AG04449 (cell line): Measurements from ENCODE around the gene HOXC5.

Experiments
- CTCF ChIA-PET: fragments of 350-600 bp; formaldehyde crosslinking; extraction: SDS; loops from one replicate; lab custom pipeline; 2021; ENCODE audit warnings: antibody characterized with exemption; lab: Yijun Ruan, JAX
- POLR2A ChIA-PET: fragments of 400-600, 350-600 bp; formaldehyde crosslinking; extraction: SDS; loops from one replicate; lab custom pipeline; 2020; ENCODE audit warnings: antibody characterized with exemption, inconsistent platforms; lab: Yijun Ruan, JAX
- DNase-seq: peaks from one replicate; pipeline ENCODE4 v3.0.0-alpha.2; 2010; ENCODE audit warnings: low read depth, low spot score
- H3K4me3 ChIP-seq: 2 replicates; pipeline ENCODE4 v1.5.1; 2011; ENCODE audit warnings: low read depth, mild to moderate bottlenecking, control low read depth, low read length
- TF ChIP-seq, protein P1 (sequence below): IDR thresholded peaks from one replicate; pipeline ENCODE4 v1.5.1; 2011; ENCODE audit warnings: mild to moderate bottlenecking, moderate library complexity, low read length, control low read depth, inconsistent platforms; ENCODE audit not compliant: insufficient read depth; ENCODE audit errors: missing control alignments

Gene HOXC5

DNA sequence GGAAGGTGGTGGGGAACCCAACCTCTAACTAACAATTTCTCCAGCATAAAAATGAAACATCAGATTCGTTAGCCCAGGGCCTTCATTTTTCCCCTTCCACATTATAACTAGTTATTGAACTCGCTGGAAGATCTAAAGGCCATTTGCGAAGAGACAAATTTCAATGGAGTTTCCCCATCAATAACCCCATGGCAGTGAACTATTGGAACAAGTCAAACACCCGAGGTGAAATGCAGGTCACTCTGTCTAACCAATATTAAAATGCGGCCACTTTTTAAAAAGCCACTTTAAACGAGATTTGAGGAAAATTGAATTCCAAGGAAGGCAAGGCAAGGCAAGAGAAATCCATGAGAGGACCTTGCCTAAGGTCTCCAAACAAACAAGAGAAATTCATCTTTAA lies 16.3 kb downstream of the HOXC5 start:
- DNase-seq = no peak
- TF ChIP-seq, protein P1, sequence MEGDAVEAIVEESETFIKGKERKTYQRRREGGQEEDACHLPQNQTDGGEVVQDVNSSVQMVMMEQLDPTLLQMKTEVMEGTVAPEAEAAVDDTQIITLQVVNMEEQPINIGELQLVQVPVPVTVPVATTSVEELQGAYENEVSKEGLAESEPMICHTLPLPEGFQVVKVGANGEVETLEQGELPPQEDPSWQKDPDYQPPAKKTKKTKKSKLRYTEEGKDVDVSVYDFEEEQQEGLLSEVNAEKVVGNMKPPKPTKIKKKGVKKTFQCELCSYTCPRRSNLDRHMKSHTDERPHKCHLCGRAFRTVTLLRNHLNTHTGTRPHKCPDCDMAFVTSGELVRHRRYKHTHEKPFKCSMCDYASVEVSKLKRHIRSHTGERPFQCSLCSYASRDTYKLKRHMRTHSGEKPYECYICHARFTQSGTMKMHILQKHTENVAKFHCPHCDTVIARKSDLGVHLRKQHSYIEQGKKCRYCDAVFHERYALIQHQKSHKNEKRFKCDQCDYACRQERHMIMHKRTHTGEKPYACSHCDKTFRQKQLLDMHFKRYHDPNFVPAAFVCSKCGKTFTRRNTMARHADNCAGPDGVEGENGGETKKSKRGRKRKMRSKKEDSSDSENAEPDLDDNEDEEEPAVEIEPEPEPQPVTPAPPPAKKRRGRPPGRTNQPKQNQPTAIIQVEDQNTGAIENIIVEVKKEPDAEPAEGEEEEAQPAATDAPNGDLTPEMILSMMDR = no peak
- H3K4me3 ChIP-seq = no peak overlapping the region
- POLR2A ChIA-PET = no interaction called here
- CTCF ChIA-PET = interaction anchor here (1.5 kb wide), 1 partner anchor 17 kb away, joined by 5 read pairs; no protein-coding TSS in a partner anchor

DNA sequence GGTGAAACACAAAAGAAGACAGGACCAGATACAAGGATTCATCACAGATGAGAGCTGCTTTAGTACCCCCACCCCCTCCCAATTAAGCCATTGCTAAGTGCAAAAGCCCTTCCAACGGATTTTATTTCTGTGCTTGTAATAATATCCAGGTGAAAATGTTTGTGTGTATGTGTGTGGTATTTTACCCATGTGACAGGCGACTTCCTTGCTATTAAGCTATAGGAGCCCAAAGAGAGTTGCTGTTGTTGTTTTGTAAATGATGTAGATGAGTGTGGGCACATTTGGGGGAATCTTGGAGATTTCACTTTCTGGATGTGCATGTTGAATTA lies 17.6 kb downstream of the HOXC5 start:
- ChIA-PET CTCF (interaction anchor here (0.8 to 2.8 kb wide), 10 partner anchors 8 to 164 kb away, joined by 3 to 12 read pairs (median 6); partner anchors contain the start of gene HOXC5), POLR2A (interaction anchor here (0.7 kb wide), 1 partner anchor 141 kb away, joined by 3 read pairs; no protein-coding TSS in a partner anchor)
- TF ChIP-seq, protein P1 = no peak
- DNase-seq = no peak
- H3K4me3 ChIP-seq = no peak overlapping the region

DNA sequence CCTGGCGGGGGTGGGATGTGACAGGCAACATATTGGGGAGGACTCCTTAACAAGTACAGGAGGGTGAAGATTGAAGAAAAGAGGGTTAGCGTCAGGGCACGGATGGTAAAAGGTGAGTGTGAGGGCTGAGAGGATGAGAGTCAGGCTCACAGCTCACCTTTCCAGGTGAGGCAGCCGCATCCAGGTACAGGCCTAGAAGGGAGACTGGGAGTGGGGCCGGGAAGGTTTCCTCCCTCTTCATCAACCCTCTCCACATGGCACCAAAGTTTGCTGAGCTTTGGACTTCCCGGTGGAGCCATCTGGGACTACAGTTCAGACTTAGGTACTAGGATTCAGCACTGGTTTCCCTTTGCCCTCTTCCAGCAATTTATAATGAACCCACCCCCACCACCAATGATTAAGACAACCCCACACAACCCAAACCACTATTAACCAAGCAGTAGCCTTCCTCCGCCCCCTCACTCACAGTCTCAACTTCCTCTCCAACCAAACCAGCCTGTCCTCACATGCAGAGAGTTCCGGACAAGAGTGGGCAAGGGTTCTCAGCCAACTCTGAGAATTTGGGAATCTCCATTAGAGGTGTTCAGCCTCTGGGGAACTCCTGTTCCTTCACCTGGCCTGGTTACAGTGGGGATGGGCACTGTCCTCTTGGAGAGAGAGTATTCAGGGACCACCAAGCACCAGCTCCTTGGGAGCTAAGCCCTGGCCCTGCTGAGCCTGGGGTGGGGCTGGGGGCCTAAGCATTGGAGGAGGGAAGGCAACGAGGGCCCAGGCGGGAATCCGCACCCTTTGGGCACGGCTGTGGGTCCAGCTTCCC lies 18.4 kb downstream of the HOXC5 start:
- TF ChIP-seq, protein P1 = no peak
- DNase-seq = no peak
- H3K4me3 ChIP-seq = no peak overlapping the region
- POLR2A ChIA-PET = interaction anchor here (0.7 kb wide), 1 partner anchor 140 kb away, joined by 3 read pairs; no protein-coding TSS in a partner anchor
- CTCF ChIA-PET = interaction anchor here (0.7 to 2.8 kb wide), 10 partner anchors 8 to 163 kb away, joined by 3 to 12 read pairs (median 6); partner anchors contain the start of gene HOXC5

DNA sequence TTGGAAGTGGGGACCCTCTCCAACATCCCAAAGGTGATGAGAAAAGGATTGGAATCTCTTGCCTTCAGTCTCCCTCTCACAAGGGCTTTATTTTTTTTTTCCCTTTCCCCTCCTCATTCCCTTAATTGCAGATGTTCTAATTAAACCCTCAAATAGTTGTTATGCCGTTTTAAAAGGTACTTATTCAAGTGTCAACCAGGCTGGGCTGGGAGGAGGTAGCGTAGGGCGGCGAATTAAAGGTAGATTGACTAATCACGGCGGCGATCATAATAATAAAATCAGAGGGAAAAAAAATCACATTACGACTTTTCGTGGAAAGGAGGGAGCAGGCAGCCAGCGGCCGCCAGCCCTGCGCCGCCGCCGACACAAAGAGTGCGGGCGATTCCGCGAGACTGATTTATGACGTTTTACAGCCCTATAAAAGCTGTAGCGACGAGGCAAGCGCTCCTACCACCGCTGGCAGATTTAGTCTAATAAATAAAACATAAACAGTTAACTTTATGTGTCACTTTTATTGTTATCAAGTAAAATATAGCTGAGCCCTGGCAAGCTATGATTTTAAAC lies 19.1 kb downstream of the HOXC5 start:
- no peak overlapping the region for H3K4me3 ChIP-seq
- no peak for DNase-seq
- CTCF ChIA-PET = interaction anchor here (0.8 to 2.8 kb wide), 9 partner anchors 8 to 157 kb away, joined by 3 to 14 read pairs (median 4); partner anchors contain the start of gene HOXC5
- POLR2A ChIA-PET = no interaction called here
- TF ChIP-seq, protein P1 = no peak

DNA sequence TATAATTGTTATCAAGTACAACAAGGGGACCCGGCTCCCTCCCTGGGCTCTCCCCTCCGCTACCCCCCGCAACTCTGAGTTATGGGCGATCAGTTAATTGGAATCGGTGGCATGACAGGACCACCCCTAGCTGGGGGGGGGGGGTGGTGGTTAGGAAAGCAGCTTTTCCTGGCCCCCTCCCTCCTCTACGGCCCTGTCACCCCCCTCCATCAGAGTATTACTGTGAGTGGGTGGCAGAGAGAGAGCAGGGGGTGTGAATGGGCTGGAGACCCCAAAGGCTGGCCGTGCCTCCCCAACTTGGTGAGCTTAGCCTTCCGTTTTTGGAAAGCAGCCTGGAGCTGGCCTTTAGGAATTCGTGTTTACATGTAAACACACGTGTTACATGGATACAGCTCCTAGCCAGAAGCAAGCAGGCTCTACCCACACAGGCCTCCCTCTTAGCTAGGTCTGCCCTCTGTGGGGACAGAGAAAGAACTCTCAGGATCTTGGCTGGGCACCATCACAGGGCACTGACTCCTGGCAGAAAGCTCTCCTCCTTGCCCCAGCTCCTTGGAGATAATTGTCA lies 19.7 kb downstream of the HOXC5 start:
- TF ChIP-seq, protein P1 = no peak
- ChIA-PET CTCF (interaction anchor here (0.8 to 2.8 kb wide), 11 partner anchors 8 to 156 kb away, joined by 3 to 14 read pairs (median 4); partner anchors contain the start of gene HOXC5), POLR2A (interaction anchor here (0.5 to 0.9 kb wide), 2 partner anchors 35 to 45 kb away, joined by 3 read pairs; no protein-coding TSS in a partner anchor)
- DNase-seq = no peak
- H3K4me3 ChIP-seq = no peak overlapping the region
